WTC11 (cell line): ENCODE results near the gene IL2RG. TPM values are rescaled to one million over a fixed set of nuclear protein-coding genes. Genes with fewer than 3 reads are reported as not detected.
A peak's percentile ranks its signal among the peaks of the same experiment; 100 is the strongest.

Experiments
- ATAC-seq: fragments of 200-7000 bp; cut with Tn5 transposase; 2 replicates; pipeline ENCODE4 v1.10.0; 2021; ENCODE audit warnings: mild to moderate bottlenecking, moderate library complexity
- CTCF ChIA-PET: fragments of 300-600 bp; sonication (Branson Sonifier 250); formaldehyde crosslinking; loops from one replicate; lab custom pipeline; 2021; ENCODE audit warnings: antibody characterized with exemption; lab: Charles Lee
- POLR2A ChIA-PET: fragments of 350-600 bp; sonication (Branson Sonifier 250); formaldehyde crosslinking; loops from one replicate; lab custom pipeline; 2021; ENCODE audit warnings: antibody characterized with exemption; lab: Charles Lee
- DNase-seq: peaks from one replicate; pipeline ENCODE4 v3.0.0; 2021; ENCODE audit warnings: low spot score
- H3K27ac Mint-ChIP-seq: 2 replicates; pipeline ENCODE4 v1.8.0; 2021; ENCODE audit warnings: mixed read lengths
- H3K27me3 Mint-ChIP-seq: 2 replicates; pipeline ENCODE4 v1.8.0; 2021; ENCODE audit warnings: low read depth, mild to moderate bottlenecking, moderate library complexity, mixed read lengths
- H3K36me3 Mint-ChIP-seq: 2 replicates; pipeline ENCODE4 v1.8.0; 2021; ENCODE audit warnings: mixed read lengths
- H3K4me1 Mint-ChIP-seq: 2 replicates; pipeline ENCODE4 v1.8.0; 2022; ENCODE audit warnings: mixed read lengths
- H3K4me3 Mint-ChIP-seq: 2 replicates; pipeline ENCODE4 v1.8.0; 2021; ENCODE audit warnings: mild to moderate bottlenecking, moderate library complexity, mixed read lengths
- H3K9me3 Mint-ChIP-seq: 2 replicates; pipeline ENCODE4 v1.8.0; 2021; ENCODE audit warnings: mixed read lengths
- CDX4 ChIP-seq: fragments of 250-450 bp; sonication (Bioruptor Pico); IDR thresholded peaks from 2 replicates; pipeline ENCODE4 v1.9.0; 2021; ENCODE audit warnings: moderate library complexity, mild to moderate bottlenecking, inconsistent platforms, borderline replicate concordance
- CREB1 ChIP-seq: sonication (generic); formaldehyde crosslinking; IDR thresholded peaks from 2 replicates; pipeline ENCODE4 v1.8.0; 2023; ENCODE audit warnings: mild to moderate bottlenecking, missing genetic modification reagents
- E2F4 ChIP-seq: sonication (generic); formaldehyde crosslinking; IDR thresholded peaks from 2 replicates; pipeline ENCODE4 v1.8.1; 2022; ENCODE audit warnings: low read depth, mild to moderate bottlenecking, moderate library complexity, missing genetic modification reagents, borderline replicate concordance
- EMX1 ChIP-seq: fragments of 250-450 bp; sonication (Bioruptor Pico); IDR thresholded peaks from 2 replicates; pipeline ENCODE4 v1.8.0; 2021; ENCODE audit warnings: mild to moderate bottlenecking
- ERG ChIP-seq: fragments of 250-450 bp; sonication (Bioruptor Pico); IDR thresholded peaks from 2 replicates; pipeline ENCODE4 v1.8.0; 2021; ENCODE audit warnings: mild to moderate bottlenecking
- JUN ChIP-seq: sonication (generic); formaldehyde crosslinking; IDR thresholded peaks from 2 replicates; pipeline ENCODE4 v1.8.0; 2023; ENCODE audit warnings: mild to moderate bottlenecking, missing genetic modification reagents
- NR3C1 ChIP-seq: sonication (generic); formaldehyde crosslinking; conservative IDR thresholded peaks from 2 replicates; pipeline ENCODE4 v1.8.1; 2023; ENCODE audit warnings: low read depth, mild to moderate bottlenecking, missing genetic modification reagents
- OVOL2 ChIP-seq: fragments of 250-450 bp; sonication (Bioruptor Pico); IDR thresholded peaks from 2 replicates; pipeline ENCODE4 v1.9.0; 2021; ENCODE audit warnings: mild to moderate bottlenecking, borderline replicate concordance
- RELA ChIP-seq: sonication (generic); formaldehyde crosslinking; IDR thresholded peaks from 2 replicates; pipeline ENCODE4 v1.8.1; 2022; ENCODE audit warnings: missing genetic modification reagents, mild to moderate bottlenecking, borderline replicate concordance
- RORB ChIP-seq: fragments of 250-450 bp; sonication (Bioruptor Pico); IDR thresholded peaks from 2 replicates; pipeline ENCODE4 v1.9.0; 2021; ENCODE audit warnings: mild to moderate bottlenecking
- ZNF121 ChIP-seq: sonication (generic); formaldehyde crosslinking; IDR thresholded peaks from 2 replicates; pipeline ENCODE4 v1.8.0; 2023; ENCODE audit warnings: missing genetic modification reagents
- ZNF219 ChIP-seq: sonication (generic); formaldehyde crosslinking; IDR thresholded peaks from 2 replicates; pipeline ENCODE4 v1.8.0; 2023; ENCODE audit warnings: missing genetic modification reagents, mild to moderate bottlenecking, borderline replicate concordance
- ZNF317 ChIP-seq: sonication (generic); formaldehyde crosslinking; IDR thresholded peaks from 2 replicates; pipeline ENCODE4 v1.8.1; 2023; ENCODE audit warnings: low read depth, mild to moderate bottlenecking, moderate library complexity, missing genetic modification reagents, borderline replicate concordance
- total RNA-seq: library from RNA; stranded (reverse); gene quantifications from 3 replicates; pipeline ENCODE4 v1.2.3, GENCODE V29; 2021
- TF ChIP-seq, protein P1 (sequence below): fragments of 250-450 bp; sonication (Bioruptor Pico); IDR thresholded peaks from 2 replicates; pipeline ENCODE4 v1.9.0; 2021; ENCODE audit warnings: mild to moderate bottlenecking, borderline replicate concordance
- TF ChIP-seq, protein P2 (sequence below): sonication (generic); formaldehyde crosslinking; conservative IDR thresholded peaks from 2 replicates; pipeline ENCODE4 v1.8.1; 2023; ENCODE audit warnings: mild to moderate bottlenecking, low read depth, missing genetic modification reagents, moderate library complexity
- TF ChIP-seq, protein P3 (sequence below): fragments of 250-450 bp; sonication (Bioruptor Pico); IDR thresholded peaks from 2 replicates; pipeline ENCODE4 v2.1.2; 2022; ENCODE audit warnings: mild to moderate bottlenecking, moderate library complexity

Gene IL2RG
- total RNA-seq, 1 experiment from 2014 or later = 1.2 TPM

GRCh38 chrX:71105628-71106027 is 5.7 kb downstream of the IL2RG start (continued):
- TF ChIP-seq, protein P1, sequence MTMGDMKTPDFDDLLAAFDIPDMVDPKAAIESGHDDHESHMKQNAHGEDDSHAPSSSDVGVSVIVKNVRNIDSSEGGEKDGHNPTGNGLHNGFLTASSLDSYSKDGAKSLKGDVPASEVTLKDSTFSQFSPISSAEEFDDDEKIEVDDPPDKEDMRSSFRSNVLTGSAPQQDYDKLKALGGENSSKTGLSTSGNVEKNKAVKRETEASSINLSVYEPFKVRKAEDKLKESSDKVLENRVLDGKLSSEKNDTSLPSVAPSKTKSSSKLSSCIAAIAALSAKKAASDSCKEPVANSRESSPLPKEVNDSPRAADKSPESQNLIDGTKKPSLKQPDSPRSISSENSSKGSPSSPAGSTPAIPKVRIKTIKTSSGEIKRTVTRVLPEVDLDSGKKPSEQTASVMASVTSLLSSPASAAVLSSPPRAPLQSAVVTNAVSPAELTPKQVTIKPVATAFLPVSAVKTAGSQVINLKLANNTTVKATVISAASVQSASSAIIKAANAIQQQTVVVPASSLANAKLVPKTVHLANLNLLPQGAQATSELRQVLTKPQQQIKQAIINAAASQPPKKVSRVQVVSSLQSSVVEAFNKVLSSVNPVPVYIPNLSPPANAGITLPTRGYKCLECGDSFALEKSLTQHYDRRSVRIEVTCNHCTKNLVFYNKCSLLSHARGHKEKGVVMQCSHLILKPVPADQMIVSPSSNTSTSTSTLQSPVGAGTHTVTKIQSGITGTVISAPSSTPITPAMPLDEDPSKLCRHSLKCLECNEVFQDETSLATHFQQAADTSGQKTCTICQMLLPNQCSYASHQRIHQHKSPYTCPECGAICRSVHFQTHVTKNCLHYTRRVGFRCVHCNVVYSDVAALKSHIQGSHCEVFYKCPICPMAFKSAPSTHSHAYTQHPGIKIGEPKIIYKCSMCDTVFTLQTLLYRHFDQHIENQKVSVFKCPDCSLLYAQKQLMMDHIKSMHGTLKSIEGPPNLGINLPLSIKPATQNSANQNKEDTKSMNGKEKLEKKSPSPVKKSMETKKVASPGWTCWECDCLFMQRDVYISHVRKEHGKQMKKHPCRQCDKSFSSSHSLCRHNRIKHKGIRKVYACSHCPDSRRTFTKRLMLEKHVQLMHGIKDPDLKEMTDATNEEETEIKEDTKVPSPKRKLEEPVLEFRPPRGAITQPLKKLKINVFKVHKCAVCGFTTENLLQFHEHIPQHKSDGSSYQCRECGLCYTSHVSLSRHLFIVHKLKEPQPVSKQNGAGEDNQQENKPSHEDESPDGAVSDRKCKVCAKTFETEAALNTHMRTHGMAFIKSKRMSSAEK (CRISPR knock-in tag) = no peak
- TF ChIP-seq ZNF121 (no peak), E2F4 (CRISPR knock-in tag) (no peak), ZNF219 (CRISPR knock-in tag) (no peak), NR3C1 (CRISPR knock-in tag) (no peak)
- TF ChIP-seq, protein P2, sequence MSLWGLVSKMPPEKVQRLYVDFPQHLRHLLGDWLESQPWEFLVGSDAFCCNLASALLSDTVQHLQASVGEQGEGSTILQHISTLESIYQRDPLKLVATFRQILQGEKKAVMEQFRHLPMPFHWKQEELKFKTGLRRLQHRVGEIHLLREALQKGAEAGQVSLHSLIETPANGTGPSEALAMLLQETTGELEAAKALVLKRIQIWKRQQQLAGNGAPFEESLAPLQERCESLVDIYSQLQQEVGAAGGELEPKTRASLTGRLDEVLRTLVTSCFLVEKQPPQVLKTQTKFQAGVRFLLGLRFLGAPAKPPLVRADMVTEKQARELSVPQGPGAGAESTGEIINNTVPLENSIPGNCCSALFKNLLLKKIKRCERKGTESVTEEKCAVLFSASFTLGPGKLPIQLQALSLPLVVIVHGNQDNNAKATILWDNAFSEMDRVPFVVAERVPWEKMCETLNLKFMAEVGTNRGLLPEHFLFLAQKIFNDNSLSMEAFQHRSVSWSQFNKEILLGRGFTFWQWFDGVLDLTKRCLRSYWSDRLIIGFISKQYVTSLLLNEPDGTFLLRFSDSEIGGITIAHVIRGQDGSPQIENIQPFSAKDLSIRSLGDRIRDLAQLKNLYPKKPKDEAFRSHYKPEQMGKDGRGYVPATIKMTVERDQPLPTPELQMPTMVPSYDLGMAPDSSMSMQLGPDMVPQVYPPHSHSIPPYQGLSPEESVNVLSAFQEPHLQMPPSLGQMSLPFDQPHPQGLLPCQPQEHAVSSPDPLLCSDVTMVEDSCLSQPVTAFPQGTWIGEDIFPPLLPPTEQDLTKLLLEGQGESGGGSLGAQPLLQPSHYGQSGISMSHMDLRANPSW (CRISPR knock-in tag) = no peak
- TF ChIP-seq, all 79 proteins: peak for 0

DNA sequence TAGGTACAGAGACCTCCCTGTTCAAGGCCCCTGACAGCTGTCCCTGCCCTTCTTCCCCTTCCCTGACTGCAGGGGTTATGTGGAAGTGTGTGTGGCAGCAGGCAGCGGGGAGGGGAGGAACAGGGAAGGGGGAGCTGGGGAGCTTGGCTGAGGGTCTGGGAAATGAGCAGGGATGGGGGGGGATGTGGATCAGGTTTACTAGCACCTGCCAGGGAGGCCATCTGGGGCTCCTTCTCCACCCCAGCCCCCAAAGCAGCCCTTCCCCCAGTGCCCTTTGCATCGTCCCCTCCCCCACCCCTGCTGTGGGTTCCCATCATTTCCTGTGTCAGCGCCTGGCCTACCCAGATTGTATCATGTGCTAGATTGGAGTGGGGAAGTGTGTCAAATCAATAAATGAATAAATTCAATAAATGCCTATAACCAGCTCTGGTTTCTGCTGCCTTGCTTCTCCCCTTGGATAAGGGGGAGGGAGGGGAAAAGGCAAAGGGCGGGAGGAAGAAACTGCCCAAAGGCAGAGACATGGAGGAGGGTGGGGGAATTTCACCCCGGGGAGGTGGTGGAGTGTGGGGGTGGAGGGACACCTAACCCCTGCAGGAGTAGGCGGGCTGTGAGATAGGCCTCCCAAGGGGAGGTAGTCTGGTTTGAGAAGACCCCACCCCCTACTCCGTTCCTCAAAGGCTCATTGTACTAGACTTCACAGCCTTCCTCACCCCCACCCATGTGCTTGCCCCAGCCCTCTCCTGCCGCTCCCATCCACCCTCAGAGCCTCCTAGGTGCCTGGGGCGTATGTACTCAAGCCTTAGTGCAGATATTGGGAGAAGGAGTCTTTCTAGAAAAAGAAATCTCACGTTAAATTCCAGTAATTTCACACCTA is 8.0 kb downstream of the IL2RG start:
- ATAC-seq = peak; percentile 71
- peaks cover 10% of the 10 kb centered on the region for H3K27me3 Mint-ChIP-seq
- POLR2A ChIA-PET = interaction anchor here (0.7 kb wide), 2 partner anchors 15 to 1435 kb away, joined by 3 to 4 read pairs; partner anchors contain the start of gene MED12
- H3K9me3 Mint-ChIP-seq = no peaks in the 10 kb centered on the region
- H3K27ac Mint-ChIP-seq = peak overlapping the region; percentile 93
- peak; percentile 66 for DNase-seq
- H3K4me1 Mint-ChIP-seq = peaks cover 62% of the 10 kb centered on the region
- 0 out of 2 replicates have a peak, but pooled peaks cover 3% of the 10 kb centered on the region for H3K36me3 Mint-ChIP-seq
- TF ChIP-seq ERG (CRISPR knock-in tag) = no peak
- no peak for TF ChIP-seq CREB1 (CRISPR knock-in tag)
- no peak for TF ChIP-seq OVOL2 (CRISPR knock-in tag)
- TF ChIP-seq JUN = no peak
- TF ChIP-seq, protein P3, sequence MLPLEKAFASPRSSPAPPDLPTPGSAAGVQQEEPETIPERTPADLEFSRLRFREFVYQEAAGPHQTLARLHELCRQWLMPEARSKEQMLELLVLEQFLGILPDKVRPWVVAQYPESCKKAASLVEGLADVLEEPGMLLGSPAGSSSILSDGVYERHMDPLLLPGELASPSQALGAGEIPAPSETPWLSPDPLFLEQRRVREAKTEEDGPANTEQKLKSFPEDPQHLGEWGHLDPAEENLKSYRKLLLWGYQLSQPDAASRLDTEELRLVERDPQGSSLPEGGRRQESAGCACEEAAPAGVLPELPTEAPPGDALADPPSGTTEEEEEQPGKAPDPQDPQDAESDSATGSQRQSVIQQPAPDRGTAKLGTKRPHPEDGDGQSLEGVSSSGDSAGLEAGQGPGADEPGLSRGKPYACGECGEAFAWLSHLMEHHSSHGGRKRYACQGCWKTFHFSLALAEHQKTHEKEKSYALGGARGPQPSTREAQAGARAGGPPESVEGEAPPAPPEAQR (CRISPR knock-in tag) = no peak
- TF ChIP-seq EMX1 (CRISPR knock-in tag) = no peak
- no peak for TF ChIP-seq CDX4 (CRISPR knock-in tag)
- TF ChIP-seq ZNF317 (CRISPR knock-in tag) = no peak
- no peak for TF ChIP-seq RELA (CRISPR knock-in tag)
- TF ChIP-seq RORB = no peak
- TF ChIP-seq, all 79 proteins: peak for 0
- CTCF ChIA-PET = interaction anchor here (0.9 to 1.5 kb wide), 3 partner anchors 9 to 25 kb away, joined by 3 to 4 read pairs (median 3); partner anchors contain the start of gene MED12
- H3K4me3 Mint-ChIP-seq = peak overlapping the region; percentile 66
